EH (cell line): Measurements from ENCODE around the gene THEM4.

Experiments
- DNase-seq: peaks from one replicate; pipeline ENCODE4 v3.0.0-alpha.2; 2015; ENCODE audit warnings: low read depth

The THEM4 gene

DNA sequence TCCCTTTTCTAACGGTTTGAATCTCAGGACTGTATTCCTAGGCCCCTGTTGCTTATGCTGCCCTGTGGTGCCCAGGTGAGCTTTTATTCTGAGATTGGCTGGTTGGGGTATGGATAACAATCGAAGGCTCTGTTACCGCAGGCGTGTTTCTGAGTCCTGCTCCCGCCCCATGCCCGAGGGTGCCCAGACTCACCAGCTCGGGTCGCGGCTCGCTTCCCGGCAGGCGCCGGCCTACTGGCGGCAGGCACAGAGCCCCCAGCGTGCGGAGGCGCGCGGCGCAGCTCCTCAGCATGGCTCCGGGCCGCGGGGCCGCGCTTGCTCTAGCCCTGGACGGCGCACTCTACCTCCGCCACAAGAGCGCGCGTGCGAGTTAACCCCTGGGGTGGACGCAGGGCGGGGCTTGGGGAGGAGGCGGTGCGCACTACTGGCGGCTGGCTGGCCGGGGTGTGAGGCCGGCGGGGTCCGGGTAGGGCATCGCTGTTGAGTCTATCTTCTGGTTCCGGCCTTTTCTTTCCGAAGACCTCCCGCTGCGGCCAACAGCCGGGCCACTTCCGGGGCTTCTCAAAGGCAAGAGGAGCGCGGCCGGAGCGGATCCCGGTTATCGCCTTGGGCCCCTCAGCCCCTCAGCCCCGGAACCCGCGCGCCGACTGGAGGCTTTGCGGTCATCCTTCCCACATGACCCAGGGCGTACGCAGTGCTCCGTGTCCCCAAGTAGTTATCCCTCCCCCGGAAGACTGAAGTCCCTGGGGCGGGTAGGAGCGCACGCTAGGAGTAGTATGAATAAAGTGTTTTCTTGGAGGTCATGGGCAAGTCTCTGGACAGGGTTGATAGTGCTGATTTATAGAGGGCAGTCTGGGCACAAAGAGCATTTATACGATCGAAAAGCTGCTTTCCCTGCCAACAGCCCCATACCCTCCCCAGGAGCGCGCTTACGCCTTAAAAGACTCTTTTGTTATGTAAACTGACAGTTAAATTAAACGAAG is at the start of gene THEM4:
TSS of gene THEM4 (minus strand) at position 345 of the 983 bp plus-strand sequence. CDS start at position 292, 53 bp downstream.
- peak; percentile 97 for DNase-seq

- no peak for DNase-seq
Observed at GRCh38 chr1:151958959-151959358, 49.6 kb upstream of the THEM4 start.

- no peak for DNase-seq
Observed at GRCh38 chr1:151956957-151957497, 47.7 kb upstream of the THEM4 start.

DNA sequence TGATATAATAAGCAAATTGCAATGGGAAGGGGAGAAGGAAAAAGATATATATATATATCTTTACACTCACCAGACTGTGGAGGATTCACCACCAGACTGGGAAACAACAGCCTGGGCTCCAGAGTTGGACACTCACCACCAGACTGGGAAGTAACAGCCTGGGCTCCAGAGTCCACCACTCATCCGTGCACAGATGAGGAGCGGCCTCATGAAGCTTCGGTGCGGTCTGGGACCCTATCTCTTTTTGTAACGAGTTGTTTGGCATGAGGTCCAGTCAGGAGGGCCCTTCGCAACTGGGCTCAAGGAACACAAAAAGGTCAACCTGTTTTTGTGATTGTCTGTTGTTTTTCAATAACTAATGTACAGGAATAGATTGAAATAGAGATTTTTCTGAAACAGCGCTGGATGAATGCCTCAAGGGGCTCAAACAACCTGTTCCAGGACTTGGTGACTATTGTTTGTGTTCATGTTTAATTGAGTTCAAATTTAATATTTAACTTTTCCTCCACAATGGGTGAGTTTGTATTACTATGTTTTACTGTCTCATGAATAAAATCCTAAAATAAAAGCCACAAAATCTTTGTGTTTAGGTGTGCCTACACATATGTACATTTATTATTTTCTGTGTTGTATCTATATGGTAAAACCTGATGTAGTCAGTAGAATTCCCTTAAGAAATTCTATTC is 44.2 kb upstream of the THEM4 start:
- no peak for DNase-seq

DNA sequence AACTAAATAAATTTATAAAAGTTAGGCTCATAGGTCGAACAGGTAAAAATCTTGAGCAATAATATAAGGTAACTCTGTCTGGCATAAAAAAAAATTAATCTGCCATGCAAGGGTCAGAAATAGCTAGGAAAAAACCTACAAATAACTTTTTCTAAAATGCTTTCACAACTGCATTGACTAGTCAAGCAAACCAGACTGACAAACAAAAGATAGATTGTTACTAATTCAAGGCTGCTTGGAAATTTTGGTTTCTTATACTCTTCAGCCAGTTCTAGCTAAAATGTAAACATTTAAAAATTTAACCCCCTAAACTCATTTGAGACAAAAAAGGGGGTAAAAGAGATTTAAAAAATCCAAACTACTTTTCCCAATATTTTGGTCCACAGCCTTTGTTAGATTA is 43.5 kb upstream of the THEM4 start:
- DNase-seq = no peak

GRCh38 chr1:151949371-151950193 is 40.3 kb upstream of the THEM4 start:
- no peak for DNase-seq

GRCh38 chr1:151948506-151948905 is 39.2 kb upstream of the THEM4 start:
- no peak for DNase-seq

DNA sequence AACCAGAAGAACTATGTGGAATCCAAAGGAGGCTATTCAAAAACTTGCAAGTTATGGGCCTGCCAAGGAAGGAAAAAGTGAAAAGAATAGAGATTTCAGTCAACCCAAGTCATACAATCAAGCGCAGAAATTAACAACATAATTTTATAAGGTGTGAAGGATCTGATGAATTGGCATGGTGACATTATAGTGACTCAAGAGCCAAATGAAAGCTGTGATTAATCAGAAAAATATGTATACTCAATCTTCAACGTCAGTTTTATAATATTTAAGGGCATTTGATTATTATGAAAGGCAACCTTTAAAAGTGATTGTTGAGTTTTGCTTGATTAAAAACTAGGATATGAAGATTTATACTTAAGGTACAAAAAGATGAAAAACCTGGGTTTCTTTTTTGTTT is 37.8 kb upstream of the THEM4 start:
- peak; percentile 30 for DNase-seq

DNA sequence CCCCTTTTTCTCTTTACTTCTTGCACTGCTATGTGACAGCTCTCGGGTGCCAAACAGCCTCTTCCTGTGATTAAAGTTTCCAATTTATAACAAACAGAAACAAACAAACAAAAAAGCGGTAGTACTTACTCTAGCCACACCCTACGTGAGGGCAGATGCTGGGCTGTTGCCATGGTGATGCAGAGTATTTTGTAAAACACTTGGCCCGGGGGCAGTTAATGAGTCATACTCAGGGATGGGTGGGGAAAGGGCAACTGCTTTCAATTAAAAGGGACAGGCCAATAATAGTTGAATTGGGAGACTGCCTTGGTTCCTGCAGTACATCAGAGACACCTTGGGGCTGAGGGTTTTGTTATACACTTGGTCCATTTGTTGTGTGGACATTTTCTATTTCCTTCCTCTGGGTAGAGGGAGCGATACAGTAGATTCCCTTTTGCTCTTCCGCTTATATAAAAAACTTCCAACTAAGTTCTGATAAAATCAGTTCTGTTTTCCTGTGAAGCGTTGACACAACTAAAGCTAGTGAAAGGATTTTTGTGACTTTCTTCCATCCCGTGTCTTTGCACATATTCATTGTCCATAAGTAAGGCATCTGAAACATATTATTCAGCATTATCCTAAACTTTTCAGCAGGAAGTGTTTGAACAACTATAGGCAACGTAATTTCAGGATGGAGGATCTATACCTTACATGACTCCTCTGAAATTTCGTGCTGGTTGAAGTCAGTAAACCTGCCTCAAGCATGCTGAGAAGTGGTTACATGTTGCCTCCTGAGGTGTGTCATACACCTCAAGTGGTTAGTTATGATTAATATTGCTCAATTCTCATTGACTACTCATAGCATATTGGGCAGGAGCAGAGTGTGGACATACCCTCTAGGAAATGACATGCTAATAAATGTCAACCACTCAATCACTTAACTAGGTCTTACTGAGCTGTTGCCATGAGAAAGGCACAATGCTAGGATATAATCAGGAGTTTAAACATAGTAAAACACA is 36.7 kb upstream of the THEM4 start:
- peak; percentile 96 for DNase-seq

- no peak for DNase-seq
Observed at GRCh38 chr1:151944857-151945575, 35.7 kb upstream of the THEM4 start.

GRCh38 chr1:151944126-151944856 is 35.0 kb upstream of the THEM4 start:
- no peak for DNase-seq

DNA sequence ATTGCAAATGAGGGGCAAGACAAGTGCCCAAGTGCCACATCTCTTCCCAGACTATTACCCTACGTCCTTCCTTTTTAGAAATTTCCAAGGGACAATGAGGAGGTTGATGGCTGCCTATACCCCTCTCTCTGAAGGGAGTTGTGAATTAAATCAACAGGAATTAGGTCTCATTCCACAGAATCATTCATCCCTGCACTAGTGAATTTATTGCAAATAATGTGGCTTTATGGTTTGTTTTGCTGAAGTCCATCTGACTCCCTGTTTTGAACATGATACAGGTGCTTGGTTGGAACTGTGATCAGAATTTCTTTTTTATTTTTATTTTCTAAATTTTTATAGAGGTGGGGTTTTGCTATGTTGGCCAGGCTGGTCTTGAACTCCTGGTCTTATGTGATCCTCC is 34.3 kb upstream of the THEM4 start:
- no peak for DNase-seq

- DNase-seq = no peak
Observed at GRCh38 chr1:151942882-151943281, 33.6 kb upstream of the THEM4 start.

DNA sequence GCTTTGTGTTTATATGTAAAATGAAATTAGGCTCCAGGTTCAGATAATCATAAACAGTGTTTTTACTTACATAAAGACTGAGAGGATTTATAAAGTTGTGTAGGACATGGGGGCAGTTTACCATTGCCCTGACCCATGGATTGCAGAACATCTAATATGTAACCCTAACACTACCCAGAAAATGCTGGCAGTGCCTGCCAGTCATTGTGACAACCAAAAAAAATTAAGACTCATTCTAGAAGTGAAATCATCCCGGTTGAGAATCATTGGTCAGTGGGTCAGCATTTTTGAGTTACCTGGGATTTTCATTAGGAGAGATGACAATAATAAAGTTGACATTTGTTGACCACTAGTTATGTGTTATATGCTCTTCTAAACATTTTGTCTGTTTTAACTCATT is 31.2 kb upstream of the THEM4 start:
- no peak for DNase-seq

DNA sequence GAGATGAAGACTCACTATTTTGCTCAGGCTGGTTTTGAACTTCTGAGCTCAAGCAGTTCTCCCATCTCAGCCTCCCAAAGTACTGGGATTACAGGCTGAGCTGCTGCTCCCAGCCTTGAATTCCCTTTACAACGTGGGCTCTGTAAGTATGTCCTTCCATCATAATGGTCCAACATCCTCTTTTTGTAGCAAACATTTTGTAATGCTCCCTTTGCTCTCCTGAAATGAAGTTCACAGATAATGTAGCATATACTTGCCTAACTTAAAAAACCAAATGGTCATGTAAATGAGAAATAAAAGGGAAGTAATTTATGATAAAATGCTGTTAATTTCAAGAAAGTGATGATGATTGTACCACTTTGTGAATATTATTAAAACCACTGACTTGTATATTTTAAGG is 30.5 kb upstream of the THEM4 start:
- no peak for DNase-seq

- no peak for DNase-seq
Observed at GRCh38 chr1:151939141-151939540, 29.8 kb upstream of the THEM4 start.

GRCh38 chr1:151936653-151937052 is 27.3 kb upstream of the THEM4 start:
- DNase-seq = no peak

DNA sequence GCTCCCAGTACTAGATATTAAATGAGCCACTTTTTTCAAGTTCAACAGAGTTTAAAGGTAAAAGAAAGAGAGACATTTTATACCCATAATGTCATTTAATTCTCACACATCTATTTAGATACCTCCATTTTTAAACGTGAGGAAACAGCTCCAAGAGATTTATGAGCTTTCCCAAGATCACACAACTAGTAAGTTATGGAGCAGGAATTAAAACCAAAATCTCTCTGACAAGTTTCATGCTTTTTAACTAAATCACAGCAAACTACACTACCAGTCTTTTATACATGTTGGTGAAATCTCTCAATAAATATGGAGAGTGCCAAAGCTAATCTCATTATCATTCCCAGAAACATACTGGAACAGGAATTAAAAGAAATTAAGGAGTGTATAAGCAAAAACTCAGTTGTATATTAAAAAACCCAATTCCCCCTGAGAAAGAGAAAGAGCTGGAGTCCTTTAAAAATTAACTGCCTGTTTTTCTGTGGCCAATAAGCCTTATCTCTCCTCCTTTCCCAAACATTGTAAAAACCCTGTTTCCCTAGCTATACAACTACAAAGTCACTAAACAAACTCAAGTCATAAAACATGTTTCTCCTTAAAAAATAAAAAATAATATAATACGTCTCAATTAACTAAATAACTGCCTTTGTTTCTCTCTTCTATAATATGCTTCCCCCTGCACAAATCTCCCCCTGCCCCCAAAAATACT is 26.7 kb upstream of the THEM4 start:
- no peak for DNase-seq

DNA sequence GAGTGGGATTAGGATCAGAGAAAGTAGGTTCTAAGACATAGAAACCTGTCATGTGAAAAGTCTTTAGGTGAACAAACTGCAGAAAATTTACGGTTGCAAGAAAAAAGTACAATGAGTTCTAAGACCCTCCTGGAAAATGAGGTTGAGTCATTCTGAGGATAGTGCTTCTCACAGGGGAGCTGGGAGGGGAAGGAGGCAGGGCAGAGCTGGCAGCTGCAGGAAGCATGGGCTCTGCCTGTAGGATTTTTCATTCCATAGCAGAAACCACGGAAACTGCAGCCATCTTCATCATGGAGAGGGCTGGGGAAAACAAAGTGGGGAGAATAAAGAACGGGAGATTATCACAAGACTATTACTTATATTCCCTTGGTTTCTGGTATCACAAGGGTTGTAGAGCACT is 25.8 kb upstream of the THEM4 start:
- peak; percentile 27 for DNase-seq
